Stimulated activated CD4-positive, alpha-beta T cell treated with anti-CD3 and anti-CD28 coated beads, Interleukin-4, amount 100 ng/mL, for 24 hours (primary cell): ENCODE results near the gene RBP7.

Experiments
- DNase-seq: peaks from one replicate; pipeline ENCODE4 v3.0.0-alpha.2; 2020

The RBP7 gene

DNA sequence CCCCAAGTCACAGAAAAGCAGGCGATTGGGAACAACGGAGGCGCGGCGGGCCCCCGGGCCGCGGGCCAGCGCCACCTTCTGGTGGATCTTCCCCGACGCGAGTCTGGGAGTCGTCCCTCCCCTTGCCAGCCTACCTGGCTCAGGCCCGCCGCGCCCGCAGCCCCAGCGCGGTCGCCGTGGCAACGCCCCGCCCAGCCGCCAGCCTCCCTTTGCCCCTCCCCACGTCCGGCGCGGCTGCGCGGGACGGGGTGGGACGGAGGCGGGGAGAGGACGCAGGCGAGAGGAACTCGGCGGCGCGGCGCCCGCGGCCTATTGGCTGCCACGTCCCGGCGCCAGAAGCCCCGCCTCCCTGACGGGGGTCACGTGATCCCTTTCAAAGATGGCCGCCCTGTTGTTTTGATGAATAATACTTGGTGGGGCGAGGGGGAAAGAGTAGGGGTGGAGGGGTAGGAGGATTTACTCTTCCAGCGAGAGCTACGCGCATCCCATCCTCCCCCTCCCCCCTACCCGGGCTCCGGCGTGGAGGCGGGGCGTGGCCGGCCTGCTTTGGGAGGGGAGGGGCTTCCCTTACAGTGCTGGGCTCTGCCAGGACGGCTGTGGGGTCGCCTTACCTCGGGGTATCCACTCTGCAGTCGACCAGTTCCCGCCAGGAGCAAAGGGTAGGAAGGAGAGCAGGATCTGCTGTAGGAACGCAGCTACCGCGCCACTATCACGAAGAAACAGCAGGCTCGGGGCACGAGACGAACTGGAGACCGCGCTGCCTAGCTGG lies 35.7 kb downstream of the RBP7 start, which contains the start of gene UBE4B:
TSS of gene UBE4B (plus strand) at position 369 of the 769 bp plus-strand sequence. CDS start 713 bp downstream, outside the sequence.
- peak; percentile 98 for DNase-seq

- DNase-seq: peak; percentile 29
Observed at GRCh38 chr1:10033359-10033845, 36.4 kb downstream of the RBP7 start.

GRCh38 chr1:10042746-10043145 lies 45.7 kb downstream of the RBP7 start:
- no peak for DNase-seq

DNA sequence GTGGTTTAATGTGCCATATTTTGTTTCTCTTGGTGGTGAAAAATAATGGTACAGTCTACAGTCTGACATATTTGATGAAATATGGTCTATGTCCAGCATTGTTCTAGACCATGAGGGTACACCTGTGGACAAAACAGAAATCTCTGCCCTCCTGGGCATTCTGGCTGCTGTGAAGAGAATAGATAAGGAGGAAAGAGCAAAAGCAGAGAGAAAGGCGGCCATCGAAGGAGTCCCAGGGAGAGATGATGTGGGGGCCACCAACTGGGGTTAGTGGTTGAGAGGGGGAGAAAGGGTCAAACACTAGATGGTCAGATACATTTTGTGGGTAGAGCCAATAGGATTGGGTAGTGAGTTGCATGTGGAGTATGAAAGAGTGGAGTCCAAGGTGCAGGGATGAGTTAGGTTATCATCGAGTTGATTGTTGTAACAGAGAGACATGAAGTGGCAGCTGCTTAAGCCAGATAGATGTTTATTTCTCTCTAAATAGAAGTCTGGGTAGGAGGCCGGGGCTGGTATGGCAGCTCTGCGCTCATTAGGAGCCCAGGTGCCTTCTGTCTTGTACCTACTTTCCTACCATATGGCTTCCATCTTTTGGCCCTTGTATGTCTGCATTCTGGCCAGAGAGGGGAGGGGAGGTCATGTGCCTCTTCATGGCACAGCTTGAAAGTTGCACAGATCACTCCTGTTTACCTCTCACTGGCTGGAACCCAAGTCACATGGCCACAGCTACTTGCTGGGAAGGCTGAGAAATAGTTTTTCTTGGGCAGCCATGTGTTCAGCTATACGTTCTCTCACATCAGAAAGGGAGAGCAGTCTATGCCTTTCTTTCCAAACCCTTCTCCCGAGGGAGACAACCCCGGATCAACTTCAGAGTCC lies 48.7 kb downstream of the RBP7 start:
- DNase-seq: no peak

DNA sequence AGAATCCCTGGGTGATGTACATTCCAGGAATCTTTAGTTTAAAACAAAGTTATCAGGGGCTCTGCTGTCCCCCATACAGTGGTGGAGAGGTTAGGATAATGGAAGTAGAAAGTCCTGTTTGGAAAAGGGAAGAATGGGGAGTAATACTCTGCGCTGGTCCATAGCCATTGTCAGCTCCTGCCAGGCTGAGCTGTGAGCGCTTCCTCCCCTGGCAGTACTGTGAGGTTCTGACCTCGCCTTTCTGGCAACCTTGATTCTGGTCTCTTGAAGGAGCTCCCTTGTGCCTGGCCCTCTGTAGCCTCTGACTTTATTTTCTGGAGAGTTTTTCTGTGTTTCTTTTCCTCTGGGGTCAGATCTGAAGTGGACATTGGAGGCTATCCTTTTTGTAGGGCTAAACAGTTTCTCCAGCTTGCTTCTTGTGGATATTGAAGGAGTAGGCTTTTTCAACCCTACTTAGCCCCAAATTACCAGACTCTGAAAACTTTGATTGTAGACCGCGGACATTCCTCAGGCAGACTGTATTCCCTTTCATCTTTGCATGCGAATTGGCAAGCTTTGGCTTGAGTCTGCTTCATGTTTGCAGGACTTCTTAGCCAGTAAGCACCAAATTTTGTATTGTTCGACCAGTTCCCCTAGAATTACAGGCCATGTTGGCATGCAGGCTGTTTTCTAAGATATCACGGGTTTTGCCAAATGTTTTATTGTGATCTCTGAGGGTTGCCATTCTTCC lies 49.5 kb downstream of the RBP7 start:
- DNase-seq: no peak

GRCh38 chr1:10048601-10049000 lies 51.6 kb downstream of the RBP7 start:
- DNase-seq: no peak

DNA sequence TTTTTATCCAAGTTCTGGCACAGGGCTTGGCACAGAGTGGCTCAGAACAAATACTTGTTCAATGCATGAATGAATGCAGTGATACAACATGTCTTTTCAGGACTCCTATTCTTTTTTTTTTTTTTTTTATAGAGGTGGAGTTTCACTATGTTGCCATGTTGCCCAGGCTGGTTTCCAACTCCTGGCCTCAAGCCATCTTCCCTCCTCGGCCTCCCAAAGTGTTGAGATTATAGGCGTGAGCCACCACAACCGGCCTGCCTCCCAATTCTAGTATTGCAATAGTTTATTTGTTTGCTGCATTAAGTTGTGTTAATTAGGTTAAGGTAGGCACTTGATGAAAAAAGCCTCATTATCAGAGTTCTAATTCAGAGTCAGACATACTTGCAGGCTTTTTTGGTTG lies 53.6 kb downstream of the RBP7 start:
- no peak for DNase-seq

GRCh38 chr1:10051656-10052055 lies 54.6 kb downstream of the RBP7 start:
- no peak for DNase-seq

GRCh38 chr1:10052347-10052746 lies 55.3 kb downstream of the RBP7 start:
- no peak for DNase-seq

GRCh38 chr1:10054465-10054864 lies 57.4 kb downstream of the RBP7 start:
- no peak for DNase-seq

DNA sequence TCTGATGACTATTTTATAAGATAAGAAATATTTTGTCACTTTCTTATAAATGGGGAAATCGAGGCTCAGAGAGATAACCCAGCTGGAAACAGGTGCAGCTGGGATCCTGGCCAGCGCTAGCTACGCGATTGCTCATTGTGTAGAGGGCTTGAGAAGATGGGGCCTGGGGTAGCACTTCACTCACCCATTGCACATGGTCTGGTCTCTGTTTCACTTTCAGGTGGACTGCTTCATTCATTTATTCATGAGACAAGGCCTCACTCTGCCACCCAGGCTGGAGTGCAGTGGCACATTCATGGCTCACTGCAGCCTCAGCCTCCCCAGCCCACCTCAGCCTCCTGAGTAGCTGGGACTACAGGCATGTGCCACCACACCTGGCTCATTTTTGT lies 59.6 kb downstream of the RBP7 start:
- no peak for DNase-seq

DNA sequence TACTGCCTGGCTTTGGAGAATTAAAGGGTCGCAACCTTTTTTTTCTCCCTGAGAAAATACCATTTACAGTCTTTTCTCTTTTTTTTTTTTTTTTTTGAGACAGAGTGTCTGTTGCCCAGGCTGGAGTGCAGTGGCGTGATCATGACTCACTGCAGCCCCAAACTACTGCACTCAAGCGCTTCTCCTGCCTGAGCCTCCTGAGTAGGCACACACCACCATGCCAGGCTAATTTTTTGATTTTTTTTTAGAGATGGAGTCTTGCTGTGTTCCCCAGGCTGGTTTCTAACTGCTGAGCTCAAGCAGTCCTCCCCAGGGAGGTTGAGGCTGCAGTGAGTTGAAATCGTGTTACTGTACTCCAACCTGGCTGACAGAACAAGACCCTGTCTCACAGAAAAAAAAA lies 60.3 kb downstream of the RBP7 start:
- no peak for DNase-seq

DNA sequence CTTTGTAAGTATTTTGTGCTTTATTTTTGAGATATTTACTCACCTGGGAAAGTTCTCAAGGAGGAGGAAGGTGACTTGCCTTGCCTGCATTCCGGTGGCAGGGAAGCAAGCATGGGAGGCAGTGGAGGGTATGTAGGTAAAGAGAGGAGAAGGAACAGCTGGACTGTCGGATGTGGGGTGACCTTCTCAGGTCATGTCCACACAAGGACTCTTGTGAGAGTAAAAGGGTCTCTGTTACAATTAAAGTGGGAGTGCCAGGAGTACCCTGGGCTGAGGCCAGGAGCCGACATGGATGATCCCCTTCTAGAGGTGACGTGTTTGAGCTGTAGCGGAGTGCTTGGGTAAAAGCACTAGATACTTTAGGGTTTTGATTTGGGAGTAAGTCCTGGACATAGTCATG lies 60.8 kb downstream of the RBP7 start:
- no peak for DNase-seq

DNA sequence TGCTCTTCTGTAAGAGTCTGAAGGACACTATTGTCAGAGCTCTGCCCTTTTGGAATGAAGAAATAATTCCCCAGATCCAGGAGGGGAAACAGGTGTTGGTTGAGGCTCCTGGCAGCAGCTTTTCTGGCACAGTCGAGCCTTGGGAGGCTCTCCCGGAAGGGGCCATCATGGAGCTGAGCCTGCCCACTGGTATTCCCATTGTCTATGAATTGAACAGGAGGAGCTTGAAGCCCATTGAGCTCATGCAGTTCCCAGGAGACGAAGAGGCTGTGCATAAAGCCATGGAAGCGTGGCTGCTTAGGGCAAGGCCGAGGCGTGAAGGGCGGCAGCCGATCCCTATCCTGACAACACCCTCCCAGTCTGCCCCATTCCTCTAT lies 62.3 kb downstream of the RBP7 start:
- DNase-seq: no peak

DNA sequence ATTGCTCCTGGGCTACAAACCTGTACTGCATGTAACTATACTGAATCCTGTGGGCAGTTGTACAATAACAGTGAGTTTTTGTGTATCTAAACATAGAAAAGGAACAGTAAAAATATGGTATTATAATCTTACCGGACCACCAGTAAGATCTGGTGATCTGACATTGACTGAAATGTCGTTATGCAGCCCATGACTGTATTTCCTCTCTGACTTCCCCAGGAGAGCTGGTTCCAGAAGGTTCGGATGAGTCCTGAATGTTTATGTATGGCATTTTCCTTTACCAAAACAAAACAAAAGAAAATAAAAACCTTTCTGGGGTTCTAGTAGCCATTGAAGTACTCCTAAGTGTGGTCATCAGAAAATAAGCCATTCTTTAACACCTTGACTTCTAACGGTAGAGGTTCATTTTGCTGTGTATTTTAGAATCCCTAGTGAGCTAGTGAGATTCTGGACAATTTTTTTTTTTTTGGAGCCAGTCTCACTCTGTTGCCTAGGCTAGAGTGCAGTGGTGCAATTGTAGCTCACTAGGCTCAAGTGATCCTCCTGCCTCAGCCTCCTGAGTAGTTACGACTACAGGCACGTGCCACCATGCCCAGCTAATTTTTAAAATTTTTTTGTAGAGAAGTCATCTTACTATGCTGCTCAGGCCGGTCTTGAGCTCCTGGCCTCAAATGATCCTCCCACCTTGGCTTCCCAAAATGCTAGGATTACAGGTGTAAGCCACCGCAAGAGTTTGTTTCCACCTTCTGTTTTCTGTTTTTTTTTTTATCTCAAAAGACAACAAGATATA lies 63.5 kb downstream of the RBP7 start:
- DNase-seq: no peak

DNA sequence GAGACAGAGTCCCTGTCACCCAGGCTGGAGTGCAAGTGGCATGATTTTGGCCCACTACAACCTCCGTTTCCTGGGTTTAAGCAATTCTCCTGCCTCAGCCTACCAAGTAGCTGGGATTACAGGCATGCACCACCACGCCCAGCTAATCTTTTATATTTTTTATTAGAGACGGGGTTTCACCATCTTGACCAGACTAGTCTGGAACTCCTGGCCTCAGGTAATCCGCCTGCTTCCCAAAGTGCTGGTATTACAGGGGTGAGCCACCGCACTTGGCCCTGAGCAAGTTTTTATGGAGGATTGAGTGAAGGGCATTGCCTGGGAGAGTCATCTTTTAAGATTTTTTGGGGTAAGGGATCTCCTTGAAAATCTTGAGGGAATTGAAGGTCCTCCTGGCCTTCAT lies 64.2 kb downstream of the RBP7 start:
- no peak for DNase-seq

DNA sequence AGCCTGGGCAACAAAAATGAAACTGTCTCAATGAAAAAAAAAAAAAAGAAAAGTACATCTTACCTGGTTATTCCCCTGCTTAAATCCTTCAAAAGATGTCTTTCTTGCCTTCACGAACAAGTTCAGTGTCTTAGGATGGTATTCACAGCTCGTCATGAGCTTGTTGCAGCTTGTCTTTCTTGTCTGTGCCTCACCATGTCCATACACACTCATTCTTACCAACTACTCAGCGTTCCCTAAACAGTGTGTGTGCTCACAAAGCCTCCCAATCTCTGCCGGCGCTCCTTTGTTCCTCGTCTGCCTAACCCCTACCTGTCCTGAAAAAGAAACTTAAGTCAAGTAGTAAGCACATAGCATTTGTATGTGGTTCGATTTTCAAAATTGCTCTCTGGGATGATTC lies 66.8 kb downstream of the RBP7 start:
- no peak for DNase-seq

GRCh38 chr1:10064416-10065343 lies 67.7 kb downstream of the RBP7 start:
- no peak for DNase-seq

DNA sequence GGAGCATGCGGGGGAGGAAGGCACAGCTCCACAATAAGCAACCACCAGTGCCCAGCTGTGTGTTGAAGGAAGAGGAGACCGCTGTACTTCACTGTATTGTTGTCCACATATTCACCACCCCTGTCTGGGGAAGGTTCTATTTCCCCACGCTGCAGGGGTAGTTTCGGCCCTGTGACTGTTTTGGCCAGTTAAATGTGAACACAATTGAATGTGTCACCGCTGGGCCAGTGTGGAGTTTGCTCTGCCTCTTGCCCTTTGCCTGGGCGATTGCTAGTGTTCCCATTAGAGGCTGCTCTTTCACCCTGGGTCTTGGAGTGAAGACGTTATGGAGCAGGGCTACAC lies 68.3 kb downstream of the RBP7 start:
- no peak for DNase-seq
